NCI-H1436 (cell line): ENCODE results near the gene TMEM82.

Experiments
- DNase-seq: peaks from one replicate; lab custom pipeline; 2025; lab: John Stamatoyannopoulos, UW

The TMEM82 gene

DNA sequence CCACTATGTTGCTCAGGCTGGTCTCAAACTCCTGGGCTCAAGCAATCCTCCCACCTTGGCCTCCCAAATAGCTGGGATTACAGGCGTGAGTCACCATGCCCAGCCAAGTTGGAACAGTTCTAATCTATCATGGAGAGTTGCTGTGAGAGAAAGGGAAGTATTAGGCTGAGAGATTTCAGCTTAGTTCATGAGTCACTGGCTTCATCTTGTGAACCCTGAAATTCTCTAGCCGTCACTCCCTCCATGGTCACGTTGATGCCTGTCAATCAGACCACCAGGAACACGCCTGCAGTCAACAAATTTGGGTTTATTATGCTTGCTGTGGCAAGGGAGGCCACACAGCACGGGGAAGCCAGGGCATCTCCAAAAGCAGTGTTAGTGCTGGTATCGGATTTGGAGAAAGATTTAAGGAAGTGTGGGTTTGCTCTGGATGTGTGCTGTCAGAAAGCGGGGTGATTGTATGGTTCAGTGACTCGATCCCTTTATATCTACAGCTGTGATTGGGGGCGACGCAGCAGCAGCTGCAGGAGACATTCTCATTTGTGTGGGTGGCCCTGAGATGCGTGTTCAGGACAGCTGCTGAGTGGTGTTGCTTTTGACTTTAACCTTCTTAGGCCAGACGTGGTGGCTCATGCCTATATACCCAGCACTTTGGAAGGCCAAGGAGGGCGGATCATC lies 46.5 kb downstream of the TMEM82 start:
- DNase-seq: no peak

DNA sequence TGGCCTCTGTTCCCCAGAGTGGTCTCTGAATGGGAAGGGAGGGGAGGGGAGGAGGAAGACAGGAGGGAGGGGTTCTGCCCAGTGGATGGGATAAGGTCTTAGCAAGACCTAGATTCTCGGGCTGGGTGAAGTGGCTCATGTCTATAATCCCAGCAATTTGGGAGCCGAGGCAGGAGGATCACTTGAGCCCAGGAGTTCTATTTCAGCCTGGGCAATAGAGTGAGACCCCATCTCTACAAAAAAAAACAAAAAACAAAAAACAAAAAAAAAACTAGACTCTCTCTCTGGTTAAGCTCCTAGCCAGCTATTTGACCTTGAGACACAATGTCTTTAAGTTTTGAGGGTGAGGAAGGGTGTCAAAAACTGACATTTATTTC lies 53.8 kb downstream of the TMEM82 start:
- no peak for DNase-seq
